K562 (cell line): ENCODE measurements around the gene PPP3CA. TPM values are rescaled to one million over a fixed set of nuclear protein-coding genes. Genes with fewer than 3 reads are reported as not detected.

Experiments used
- BCLAF1 ChIP-seq, 2 experiments: fragments of 450-650 bp in 1 of 2; IDR thresholded peaks; 2 replicates each; pipeline ENCODE4 v1.6.1; 2011 to 2017; ENCODE audit warnings: low read depth in 2 of 2, antibody characterized with exemption in 1 of 2, borderline replicate concordance in 1 of 2, low read length in 1 of 2, mild to moderate bottlenecking in 1 of 2, mixed read lengths in 1 of 2; ENCODE audit not compliant: control insufficient read depth in 1 of 2
- E2F6 ChIP-seq, 2 experiments: IDR thresholded peaks; 2 replicates each; pipeline ENCODE4 v1.6.1; 2011; ENCODE audit warnings: borderline replicate concordance in 1 of 2, control low read depth in 1 of 2, low read depth in 1 of 2, low read length in 1 of 2, mild to moderate bottlenecking in 1 of 2, mixed read lengths in 1 of 2, moderate library complexity in 1 of 2; ENCODE audit not compliant: insufficient read depth in 1 of 2, insufficient read length in 1 of 2, poor library complexity in 1 of 2, severe bottlenecking in 1 of 2; ENCODE audit errors: extremely low read depth in 1 of 2
- ELK3 ChIP-seq: fragments of 450-650 bp; formaldehyde crosslinking; IDR thresholded peaks from 2 replicates; pipeline ENCODE4 v1.4.0; 2020; ENCODE audit warnings: mild to moderate bottlenecking
- MLLT1 ChIP-seq, 2 experiments: fragments of 450-650 bp; IDR thresholded peaks; 2 replicates each; pipeline ENCODE4 v1.6.1; 2016
- NR1H2 ChIP-seq: sonication (generic); formaldehyde crosslinking; IDR thresholded peaks from 2 replicates; pipeline ENCODE4 v1.4.0; 2020; ENCODE audit warnings: mild to moderate bottlenecking, missing genetic modification reagents
- NR2C1 ChIP-seq, 2 experiments: fragments of 450-650 bp; IDR thresholded peaks; 2 replicates each; pipeline ENCODE4 v1.6.1; 2017; ENCODE audit warnings: mild to moderate bottlenecking in 2 of 2, antibody characterized with exemption in 1 of 2, inconsistent platforms in 1 of 2, missing compliant biosample characterization in 1 of 2, missing genetic modification characterization in 1 of 2
- PTTG1 ChIP-seq: fragments of 450-650 bp; IDR thresholded peaks from 2 replicates; pipeline ENCODE4 v1.6.1; 2016; ENCODE audit warnings: low read depth, mild to moderate bottlenecking, missing genetic modification characterization, missing compliant biosample characterization
- SAFB ChIP-seq: fragments of 200-400 bp; formaldehyde crosslinking; IDR thresholded peaks from 2 replicates; pipeline ENCODE4 v1.6.1; 2017; ENCODE audit warnings: low read depth, low read length, borderline replicate concordance
- ZFP36 ChIP-seq: fragments of 150-350 bp; IDR thresholded peaks from 2 replicates; pipeline ENCODE4 v1.6.1; 2018; ENCODE audit warnings: low read length, low read depth; ENCODE audit not compliant: partially characterized antibody
- ZNF212 ChIP-seq: fragments of 450-650 bp; formaldehyde crosslinking; IDR thresholded peaks from 2 replicates; pipeline ENCODE4 v1.4.0; 2020; ENCODE audit warnings: mild to moderate bottlenecking
- ZNF586 ChIP-seq: fragments of 450-650 bp; formaldehyde crosslinking; conservative IDR thresholded peaks from 2 replicates; pipeline ENCODE4 v1.4.0; 2020; ENCODE audit warnings: mild to moderate bottlenecking, moderate library complexity
- polyA plus RNA-seq, 8 experiments: library from polyadenylated mRNA; depleted of rRNA in 4 of 8; stranded (reverse) in 5 of 8; unstranded in 3 of 8; fragments of >200 nt; fragmentation: Nextera tagmentation in 2 of 8; fragmentation: Illumina TruSeq in 1 of 8; extraction: Ambion mirVana in 2 of 8; extraction: Trizol in 1 of 8; gene quantifications; 2 replicates each; pipeline versions ENCODE4 v1.2.1 to v1.2.3, GENCODE V29; 2011 to 2014; ENCODE audit warnings: inconsistent platforms in 1 of 8, missing spikeins in 1 of 8
- total RNA-seq, 7 experiments: library from RNA; depleted of rRNA in 6 of 7; stranded (reverse); fragments of >200 nt in 6 of 7; fragmentation: Illumina TruSeq in 2 of 7; extraction: Trizol in 2 of 7; gene quantifications; 2 replicates each; pipeline versions ENCODE4 v1.2.1 to v1.2.3, GENCODE V29; 2011 to 2021; ENCODE audit warnings: low replicate concordance in 1 of 7

The PPP3CA gene
- total and polyA plus RNA-seq, 9 of the 15 experiments (the other 6 are each of a cell fraction or from before 2014, with no cell fraction given): 0.94 to 3.2 (median 1.6) TPM

GRCh38 chr4:101201421-101201820 is 145.9 kb downstream of the PPP3CA start (continued):
- TF ChIP-seq BCLAF1 (IDR thresholded peaks at IDR 0.05; ENCODE audit: borderline replicate concordance in 1 of 2, control insufficient read depth in 1 of 2, low read depth in 2 of 2, low read length in 1 of 2) (no peak), SAFB (no peak), NR1H2 (no peak), E2F6 (IDR thresholded peaks at IDR 0.05; ENCODE audit: borderline replicate concordance in 1 of 2, extremely low read depth in 1 of 2, insufficient read depth in 1 of 2, insufficient read length in 1 of 2, low read depth in 1 of 2, low read length in 1 of 2, poor library complexity in 1 of 2, severe bottlenecking in 1 of 2) (no peak), ELK3 (CRISPR knock-in tag) (no peak), MLLT1 (IDR thresholded peaks at IDR 0.05) (no peak), ZFP36 (no peak), ZNF586 (CRISPR knock-in tag) (no peak), ZNF212 (CRISPR knock-in tag) (no peak), PTTG1 (tag) (no peak), NR2C1 (IDR thresholded peaks at IDR 0.05) (no peak), NR2C1 (tag; IDR thresholded peaks at IDR 0.05) (no peak)
